ENCODE data around the gene BCL6.
A peak's percentile ranks its signal among the peaks of the same experiment; 100 is the strongest.

BCL6 gene

DNA sequence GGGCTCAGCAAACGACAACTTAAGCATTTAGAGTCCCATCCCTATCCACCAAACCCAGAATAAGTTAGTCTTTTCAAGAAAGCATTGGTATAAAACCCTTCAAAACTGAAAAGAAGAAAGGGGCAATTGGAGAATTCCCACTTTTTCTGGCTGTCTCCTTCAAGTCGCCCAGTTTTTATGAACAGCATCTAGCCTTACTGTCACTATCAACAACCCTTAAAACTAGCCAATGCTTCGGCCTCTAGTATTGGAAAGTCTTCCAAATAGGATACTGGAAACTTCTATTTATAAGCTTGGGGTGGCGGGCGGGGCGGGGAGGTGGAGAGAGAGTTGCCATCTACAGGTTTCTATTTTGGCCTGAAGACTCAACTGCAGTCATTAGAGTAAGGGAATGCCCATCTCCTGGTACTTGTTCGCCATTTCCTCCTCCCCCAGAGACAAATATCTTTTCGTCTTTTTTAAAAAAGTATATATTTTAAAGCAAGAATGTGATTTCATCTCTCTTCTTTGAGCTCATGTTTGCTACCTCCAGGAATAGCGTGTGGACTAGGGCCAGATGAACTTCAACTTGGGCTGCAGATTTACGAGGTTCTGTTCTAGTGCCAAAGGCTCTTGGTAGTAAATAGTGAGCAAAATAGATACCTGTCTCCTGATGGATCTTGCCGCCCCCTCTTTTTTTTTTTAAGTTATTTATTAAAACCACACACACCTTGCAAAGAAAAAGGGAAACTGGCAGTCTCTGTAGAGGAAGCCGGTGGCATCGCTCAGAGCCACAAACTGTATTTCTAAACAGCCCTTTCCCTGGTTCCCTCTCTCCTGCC lies 2.7 kb downstream of the BCL6 start:
- Histone ChIP-seq H2BK120ac (ENCODE audit: insufficient read depth, low read length, poor library complexity) (no peak overlapping the region), H3K4me1 (ENCODE audit: control insufficient read depth in 1 of 2, insufficient read depth in 2 of 2, low read length in 2 of 2) (peaks cover 6 to 18% of the 10 kb centered on the region in 2 experiments), H2BK5ac (ENCODE audit: low read depth, low read length, poor library complexity) (no peak overlapping the region), H3K18ac (ENCODE audit: low read length) (no peak overlapping the region), H3K79me2 (ENCODE audit: control insufficient read depth, insufficient read depth, low read length, poor library complexity) (peaks cover 17% of the 10 kb centered on the region), H3K79me1 (ENCODE audit: low read length) (peaks cover 35% of the 10 kb centered on the region), H2BK12ac (ENCODE audit: low read length) (no peak overlapping the region), H4K12ac (ENCODE audit: low read depth, low read length) (no peak overlapping the region), H4K8ac (ENCODE audit: low read depth, low read length) (no peak overlapping the region), H3K9me3 (ENCODE audit: insufficient read depth, low read depth, low read length) (no peaks in the 10 kb centered on the region), H3K27ac (ENCODE audit: low read depth, low read length) (no peak overlapping the region), H3K4me3 (ENCODE audit: low read depth, low read length) (no peak overlapping the region), H4K91ac (ENCODE audit: low read depth, low read length) (no peak overlapping the region), H3K14ac (ENCODE audit: low read length) (no peak overlapping the region), H2AFZ (ENCODE audit: insufficient read depth, low read length, poor library complexity) (no peak overlapping the region), H3K23ac (ENCODE audit: low read length) (no peak overlapping the region), H3K36me3 (ENCODE audit: control insufficient read depth in 1 of 2, insufficient read depth in 2 of 2, low read length in 2 of 2) (no peaks in the 10 kb centered on the region), H2AK5ac (ENCODE audit: low read length) (no peak overlapping the region), H3K4ac (ENCODE audit: low read depth, low read length) (no peak overlapping the region), H3K4me2 (ENCODE audit: low read length) (no peak overlapping the region), H3K27me3 (ENCODE audit: insufficient read depth, low read length) (no peaks in the 10 kb centered on the region), H3K9ac (ENCODE audit: low read length) (no peak overlapping the region)
- no peak for DNase-seq
- WGBS (ENCODE audit: extremely low coverage, insufficient coverage, insufficient read length), result no CpG with 5 or more reads among the region's 13 CpGs

DNA sequence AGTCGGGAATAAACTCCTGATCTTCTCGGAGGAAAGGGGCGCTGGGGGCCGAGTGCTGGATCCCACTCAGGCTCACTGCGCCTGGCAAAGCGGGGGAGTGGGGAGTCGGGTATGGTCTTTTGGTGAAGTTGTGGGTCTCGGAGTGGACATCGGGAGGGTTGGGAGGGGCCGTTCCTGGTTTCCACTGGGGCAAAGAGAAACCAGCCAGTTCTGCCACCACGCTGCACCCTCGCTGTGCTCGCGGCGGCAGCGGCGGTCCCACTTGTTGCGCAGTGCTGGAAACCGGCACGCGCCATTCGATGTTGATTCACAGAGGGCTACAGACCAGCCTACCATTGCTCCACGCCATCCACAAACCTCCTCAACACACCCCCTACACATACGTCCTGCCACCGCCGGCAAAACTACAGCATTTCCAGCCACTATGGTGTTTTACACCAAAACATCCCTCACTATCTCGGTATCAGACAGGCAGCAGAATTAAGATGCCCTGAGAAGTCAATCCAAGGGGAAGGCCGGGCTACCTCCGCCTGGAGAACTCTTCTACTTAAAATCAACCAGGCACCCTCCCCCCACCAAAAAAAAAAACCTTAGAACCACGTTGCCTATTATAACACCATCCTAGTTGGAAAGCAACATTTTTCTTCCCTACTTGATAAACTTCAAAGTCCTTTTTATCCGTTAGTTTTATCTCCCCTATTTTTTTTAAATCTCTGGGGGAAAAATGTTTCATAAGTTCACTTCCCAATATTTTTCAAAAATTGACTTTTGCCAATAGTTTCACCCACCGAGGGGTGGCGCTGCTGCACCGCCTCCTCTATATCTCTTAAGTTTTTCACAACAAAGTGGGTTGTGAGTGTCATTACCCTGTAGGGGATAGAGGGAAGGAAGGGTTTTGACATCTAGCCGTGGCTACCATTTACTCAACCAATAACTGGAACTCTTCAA lies 3.6 kb downstream of the BCL6 start:
- Histone ChIP-seq H4K91ac (ENCODE audit: low read depth, low read length) (no peak overlapping the region), H2BK120ac (ENCODE audit: insufficient read depth, low read length, poor library complexity) (peak overlapping the region; percentile 50), H2AK5ac (ENCODE audit: low read length) (no peak overlapping the region), H3K23ac (ENCODE audit: low read length) (no peak overlapping the region), H3K9ac (ENCODE audit: low read length) (peak overlapping the region; percentile 2), H2AFZ (ENCODE audit: insufficient read depth, low read length, poor library complexity) (no peak overlapping the region), H3K4ac (ENCODE audit: low read depth, low read length) (peak overlapping the region; percentile 6), H3K36me3 (ENCODE audit: control insufficient read depth in 1 of 2, insufficient read depth in 2 of 2, low read length in 2 of 2) (no peaks in the 10 kb centered on the region), H3K14ac (ENCODE audit: low read length) (no peak overlapping the region), H3K4me1 (ENCODE audit: control insufficient read depth in 1 of 2, insufficient read depth in 2 of 2, low read length in 2 of 2) (peaks cover 10 to 22% of the 10 kb centered on the region in 2 experiments), H4K8ac (ENCODE audit: low read depth, low read length) (no peak overlapping the region), H3K4me3 (ENCODE audit: low read depth, low read length) (peak overlapping the region; percentile 65), H3K18ac (ENCODE audit: low read length) (peak overlapping the region; percentile 94), H3K27ac (ENCODE audit: low read depth, low read length) (no peak overlapping the region), H3K79me2 (ENCODE audit: control insufficient read depth, insufficient read depth, low read length, poor library complexity) (peaks cover 22% of the 10 kb centered on the region), H2BK5ac (ENCODE audit: low read depth, low read length, poor library complexity) (peak overlapping the region; percentile 23), H3K79me1 (ENCODE audit: low read length) (peaks cover 42% of the 10 kb centered on the region), H3K9me3 (ENCODE audit: insufficient read depth, low read depth, low read length) (no peaks in the 10 kb centered on the region), H3K27me3 (ENCODE audit: insufficient read depth, low read length) (no peaks in the 10 kb centered on the region), H4K12ac (ENCODE audit: low read depth, low read length) (peak overlapping the region; percentile 76), H2BK12ac (ENCODE audit: low read length) (peak overlapping the region; percentile 54), H3K4me2 (ENCODE audit: low read length) (peak overlapping the region; percentile 80)
- peak; percentile 68 to 89 for DNase-seq
- WGBS (ENCODE audit: extremely low coverage, insufficient coverage, insufficient read length), result no CpG with 5 or more reads among the region's 35 CpGs

DNA sequence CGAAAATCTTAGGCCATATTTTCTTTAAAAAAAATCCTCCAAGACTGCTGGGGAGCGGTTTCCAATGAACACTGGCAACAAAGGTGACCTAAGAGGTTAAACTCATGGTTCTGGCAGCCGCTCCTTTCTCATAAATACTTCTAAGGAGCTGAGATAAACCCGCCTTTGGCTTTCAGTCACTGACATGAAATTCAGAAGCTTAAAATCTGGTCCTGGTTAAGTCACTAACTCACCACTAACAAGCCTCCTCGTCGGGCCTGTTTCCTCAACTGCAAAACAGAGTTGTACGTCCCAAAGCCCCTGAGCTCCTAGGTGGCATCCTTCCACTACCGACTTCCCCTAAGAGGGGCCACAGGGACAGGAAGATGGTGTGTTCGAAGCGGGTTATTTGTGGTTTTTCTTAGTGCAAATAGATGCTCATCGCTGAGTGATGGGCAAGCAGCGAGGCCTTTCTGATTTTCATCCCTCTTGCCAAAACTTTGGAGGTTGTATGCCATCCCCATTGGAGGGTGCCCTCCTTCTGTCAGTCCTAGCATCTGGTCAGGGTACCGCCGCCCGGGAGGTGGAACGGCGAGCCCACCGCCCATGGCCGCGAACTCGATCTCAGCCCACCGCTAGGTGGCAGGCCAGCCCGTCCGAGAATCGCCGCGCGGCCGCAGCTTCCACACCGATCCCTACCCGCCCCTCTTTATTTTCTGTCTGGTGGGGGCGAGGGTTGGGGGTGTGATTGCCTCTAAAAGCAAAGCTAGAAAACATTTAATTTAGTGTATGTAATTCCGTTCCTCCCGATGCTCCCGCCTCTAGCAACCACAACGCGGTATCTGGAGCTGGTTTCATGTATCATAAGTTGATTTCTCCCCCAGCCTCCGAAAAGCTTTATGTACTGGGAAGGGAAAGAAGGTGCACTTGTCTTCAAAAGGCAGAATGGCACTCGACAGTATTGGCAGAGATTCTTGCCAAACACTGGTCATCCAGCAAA lies 4.6 kb downstream of the BCL6 start:
- peaks cover 44% of the 10 kb centered on the region for H3K79me1 ChIP-seq (ENCODE audit: low read length)
- H3K27me3 ChIP-seq (ENCODE audit: insufficient read depth, low read length), result no peaks in the 10 kb centered on the region
- H3K9ac ChIP-seq (ENCODE audit: low read length), result peak overlapping the region; percentile 2
- H3K79me2 ChIP-seq (ENCODE audit: control insufficient read depth, insufficient read depth, low read length, poor library complexity), result peaks cover 22% of the 10 kb centered on the region
- H3K4me1 ChIP-seq (ENCODE audit: control insufficient read depth in 1 of 2, insufficient read depth in 2 of 2, low read length in 2 of 2), result peaks cover 18 to 32% of the 10 kb centered on the region in 2 experiments
- H4K8ac ChIP-seq (ENCODE audit: low read depth, low read length), result peak overlapping the region; percentile 80
- H3K27ac ChIP-seq (ENCODE audit: low read depth, low read length), result peak overlapping the region; percentile 77
- peak overlapping the region; percentile 84 for H4K12ac ChIP-seq (ENCODE audit: low read depth, low read length)
- H2BK5ac ChIP-seq (ENCODE audit: low read depth, low read length, poor library complexity), result peak overlapping the region; percentile 28
- no peak overlapping the region for H2AK5ac ChIP-seq (ENCODE audit: low read length)
- H3K18ac ChIP-seq (ENCODE audit: low read length), result peak overlapping the region; percentile 78
- H3K14ac ChIP-seq (ENCODE audit: low read length), result peak overlapping the region; percentile 42
- no CpG with 5 or more reads among the region's 39 CpGs for WGBS (ENCODE audit: extremely low coverage, insufficient coverage, insufficient read length)
- H3K9me3 ChIP-seq (ENCODE audit: insufficient read depth, low read depth, low read length), result no peaks in the 10 kb centered on the region
- peak overlapping the region; percentile 20 for H3K4ac ChIP-seq (ENCODE audit: low read depth, low read length)
- no peak overlapping the region for H3K23ac ChIP-seq (ENCODE audit: low read length)
- peak overlapping the region; percentile 53 for H4K91ac ChIP-seq (ENCODE audit: low read depth, low read length)
- peak overlapping the region; percentile 20 for H2AFZ ChIP-seq (ENCODE audit: insufficient read depth, low read length, poor library complexity)
- H3K4me2 ChIP-seq (ENCODE audit: low read length), result peak overlapping the region; percentile 80
- peak in 1 of 2 donors; percentile 69 for DNase-seq
- no peak overlapping the region for H2BK120ac ChIP-seq (ENCODE audit: insufficient read depth, low read length, poor library complexity)
- peak overlapping the region; percentile 65 for H3K4me3 ChIP-seq (ENCODE audit: low read depth, low read length)
- H3K36me3 ChIP-seq (ENCODE audit: control insufficient read depth in 1 of 2, insufficient read depth in 2 of 2, low read length in 2 of 2), result no peaks in the 10 kb centered on the region
- no peak overlapping the region for H2BK12ac ChIP-seq (ENCODE audit: low read length)

Measured in trophoblast cell (in vitro differentiated cells and primary cell).